MM.1S (cell line): ENCODE data around the gene CHRNE.

Experiments used
- DNase-seq: peaks from one replicate; pipeline ENCODE4 v3.0.0-alpha.2; 2015
- H2AFZ ChIP-seq: fragments of 300-600 bp; sonication (generic); 2 replicates; pipeline ENCODE4 v1.6.0; 2016; ENCODE audit warnings: antibody characterized with exemption, low read length
- H3F3A ChIP-seq: fragments of 300-600 bp; sonication (generic); 2 replicates; pipeline ENCODE4 v1.6.1; 2016; ENCODE audit warnings: mild to moderate bottlenecking, antibody characterized with exemption, low read length, moderate library complexity, mixed read lengths; ENCODE audit not compliant: insufficient read depth
- H3K27ac ChIP-seq: fragments of 300-600 bp; sonication (generic); 2 replicates; pipeline ENCODE4 v1.5.1; 2016; ENCODE audit warnings: mild to moderate bottlenecking, low read length
- H3K27me3 ChIP-seq: fragments of 300-600 bp; sonication (generic); replicated peaks from 2 replicates; pipeline ENCODE4 v1.6.0; 2016; ENCODE audit warnings: low read length; ENCODE audit not compliant: insufficient read depth
- H3K36me3 ChIP-seq: fragments of 300-600 bp; sonication (generic); replicated peaks from 2 replicates; pipeline ENCODE4 v1.6.1; 2016; ENCODE audit warnings: mild to moderate bottlenecking, low read length, mixed read lengths; ENCODE audit not compliant: insufficient read depth
- H3K4me1 ChIP-seq: fragments of 300-600 bp; sonication (generic); 2 replicates; pipeline ENCODE4 v1.6.1; 2016; ENCODE audit warnings: low read length, mixed read lengths
- H3K4me2 ChIP-seq: fragments of 300-600 bp; sonication (generic); 2 replicates; pipeline ENCODE4 v1.6.0; 2016; ENCODE audit warnings: low read depth, low read length
- H3K4me3 ChIP-seq: fragments of 300-600 bp; sonication (generic); 2 replicates; pipeline ENCODE4 v1.5.1; 2016; ENCODE audit warnings: low read length, mixed read lengths
- H3K79me2 ChIP-seq: fragments of 300-600 bp; sonication (generic); 2 replicates; pipeline ENCODE4 v1.6.1; 2016; ENCODE audit warnings: mixed run types, low read length, mixed read lengths
- H3K9ac ChIP-seq: fragments of 300-600 bp; sonication (generic); 2 replicates; pipeline ENCODE4 v1.6.1; 2016; ENCODE audit warnings: low read length, mixed read lengths
- H3K9me2 ChIP-seq: fragments of 300-600 bp; sonication (generic); replicated peaks from 2 replicates; pipeline ENCODE4 v1.6.1; 2016; ENCODE audit warnings: mild to moderate bottlenecking, low read length, mixed read lengths; ENCODE audit not compliant: insufficient read depth
- H3K9me3 ChIP-seq: fragments of 300-600 bp; sonication (generic); replicated peaks from 2 replicates; pipeline ENCODE4 v1.6.1; 2016; ENCODE audit warnings: mild to moderate bottlenecking, low read length, mixed read lengths; ENCODE audit not compliant: insufficient read depth
- H4K20me1 ChIP-seq: fragments of 300-600 bp; sonication (generic); 2 replicates; pipeline ENCODE4 v1.6.1; 2016; ENCODE audit warnings: mild to moderate bottlenecking, low read length, moderate library complexity, mixed read lengths; ENCODE audit not compliant: insufficient read depth
- CTCF ChIP-seq: fragments of 300-600 bp; sonication (generic); IDR thresholded peaks from 2 replicates; pipeline ENCODE4 v1.5.1; 2016; ENCODE audit warnings: antibody characterized with exemption, low read length, mixed read lengths
- EZH2 ChIP-seq: fragments of 300-600 bp; sonication (generic); optimal IDR thresholded peaks from 2 replicates; pipeline ENCODE3; 2017; ENCODE audit warnings: low read depth, mild to moderate bottlenecking, antibody characterized with exemption, low read length, mixed read lengths
- EZH2phosphoT487 ChIP-seq: fragments of 300-600 bp; sonication (generic); IDR thresholded peaks from 2 replicates; pipeline ENCODE4 v1.6.1; 2018; ENCODE audit warnings: antibody characterized with exemption, low read length

Gene CHRNE

DNA sequence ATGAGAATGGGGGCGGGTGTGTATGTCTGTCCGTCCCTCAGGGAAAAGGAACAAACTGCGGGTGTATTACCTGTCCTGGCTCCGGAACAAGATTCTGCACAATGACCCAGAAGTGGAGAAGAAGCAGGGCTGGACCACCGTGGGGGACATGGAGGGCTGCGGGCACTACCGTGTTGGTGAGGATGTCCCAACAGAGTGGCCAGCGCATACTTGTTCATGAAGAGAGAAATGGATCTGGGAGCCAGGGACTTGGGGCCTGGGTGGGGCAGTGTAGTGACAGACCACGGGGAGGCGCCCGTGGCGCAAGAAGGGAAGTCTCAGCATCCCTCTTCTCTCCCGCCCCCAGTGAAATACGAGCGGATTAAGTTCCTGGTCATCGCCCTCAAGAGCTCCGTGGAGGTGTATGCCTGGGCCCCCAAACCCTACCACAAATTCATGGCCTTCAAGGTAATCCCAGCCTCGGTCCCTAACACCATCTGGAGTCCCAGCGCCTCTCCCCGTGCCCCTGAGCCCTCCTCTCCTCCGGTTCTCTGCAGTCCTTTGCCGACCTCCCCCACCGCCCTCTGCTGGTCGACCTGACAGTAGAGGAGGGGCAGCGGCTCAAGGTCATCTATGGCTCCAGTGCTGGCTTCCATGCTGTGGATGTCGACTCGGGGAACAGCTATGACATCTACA, 7.1 kb downstream of the CHRNE start:
- no peaks in the 10 kb centered on the region for H3K36me3 ChIP-seq
- no peak for TF ChIP-seq EZH2
- no peak for TF ChIP-seq CTCF
- TF ChIP-seq EZH2phosphoT487: no peak
- H3K9me3 ChIP-seq: no peaks in the 10 kb centered on the region

GRCh38 chr17:4895121-4895520, 7.8 kb downstream of the CHRNE start:
- H3K9me2 ChIP-seq: no peaks in the 10 kb centered on the region
- no peak overlapping the region for H2AFZ ChIP-seq
- H3K36me3 ChIP-seq: no peaks in the 10 kb centered on the region
- TF ChIP-seq CTCF: no peak
- TF ChIP-seq EZH2phosphoT487: no peak
- TF ChIP-seq EZH2: no peak
- H3K9ac ChIP-seq: no peak overlapping the region
- no peaks in the 10 kb centered on the region for H3K9me3 ChIP-seq
- no peaks in the 10 kb centered on the region for H4K20me1 ChIP-seq
- no peak overlapping the region for H3K4me2 ChIP-seq
- no peak overlapping the region for H3K4me3 ChIP-seq
- no peaks in the 10 kb centered on the region for H3K79me2 ChIP-seq
- no peaks in the 10 kb centered on the region for H3F3A ChIP-seq
- H3K27me3 ChIP-seq: no peaks in the 10 kb centered on the region
- no peak for DNase-seq
- no peak overlapping the region for H3K27ac ChIP-seq
- H3K4me1 ChIP-seq: no peaks in the 10 kb centered on the region

More for the DNA sequence above, 7.1 kb downstream of the CHRNE start:
- Histone ChIP-seq H3K9ac (no peak overlapping the region), H3K9me2 (no peaks in the 10 kb centered on the region), H3K27ac (no peak overlapping the region), H2AFZ (no peak overlapping the region), H4K20me1 (no peaks in the 10 kb centered on the region), H3K27me3 (no peaks in the 10 kb centered on the region), H3K4me2 (no peak overlapping the region), H3K79me2 (no peaks in the 10 kb centered on the region), H3K4me3 (no peak overlapping the region), H3K4me1 (no peaks in the 10 kb centered on the region), H3F3A (no peaks in the 10 kb centered on the region)
- no peak for DNase-seq

- no peak for DNase-seq
- Histone ChIP-seq H2AFZ (no peak overlapping the region), H3K79me2 (no peaks in the 10 kb centered on the region), H3K9me3 (no peaks in the 10 kb centered on the region), H3K9me2 (no peaks in the 10 kb centered on the region), H3F3A (no peaks in the 10 kb centered on the region), H3K4me1 (no peaks in the 10 kb centered on the region), H3K27ac (no peak overlapping the region), H3K4me3 (no peak overlapping the region), H3K36me3 (no peaks in the 10 kb centered on the region), H3K4me2 (no peak overlapping the region), H3K9ac (no peak overlapping the region), H3K27me3 (no peaks in the 10 kb centered on the region), H4K20me1 (no peaks in the 10 kb centered on the region)
- TF ChIP-seq EZH2phosphoT487 (no peak), CTCF (no peak), EZH2 (no peak)
Observed at GRCh38 chr17:4893721-4894560, 9.0 kb downstream of the CHRNE start.
